GM21529 (cell line): ENCODE results near the gene HNRNPH3.

ENCODE experiments used
- ATAC-seq: cut with Tn5 transposase; IDR thresholded peaks from one replicate; pipeline ENCODE4 v1.9.1; 2021; ENCODE audit not compliant: unreplicated experiment

The HNRNPH3 gene

DNA sequence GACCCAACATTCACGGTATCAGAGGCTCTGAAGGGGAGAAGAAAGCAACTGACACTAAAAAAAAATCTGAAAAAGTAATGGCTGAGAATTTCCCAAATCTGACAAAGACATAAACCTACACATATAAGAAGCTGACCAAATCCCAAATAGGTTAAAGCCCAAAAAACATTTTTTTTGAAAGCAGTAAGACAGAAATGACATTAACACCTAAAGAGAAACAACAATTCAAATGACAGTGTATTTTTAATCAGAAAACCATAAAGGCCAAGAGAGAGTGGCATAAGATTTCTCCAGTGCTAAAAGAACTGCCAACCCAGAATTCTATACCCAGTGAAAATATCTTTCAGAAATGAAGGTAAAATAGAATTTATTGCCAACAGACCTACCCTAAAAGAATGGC is 39.7 kb downstream of the HNRNPH3 start:
- no peak for ATAC-seq

DNA sequence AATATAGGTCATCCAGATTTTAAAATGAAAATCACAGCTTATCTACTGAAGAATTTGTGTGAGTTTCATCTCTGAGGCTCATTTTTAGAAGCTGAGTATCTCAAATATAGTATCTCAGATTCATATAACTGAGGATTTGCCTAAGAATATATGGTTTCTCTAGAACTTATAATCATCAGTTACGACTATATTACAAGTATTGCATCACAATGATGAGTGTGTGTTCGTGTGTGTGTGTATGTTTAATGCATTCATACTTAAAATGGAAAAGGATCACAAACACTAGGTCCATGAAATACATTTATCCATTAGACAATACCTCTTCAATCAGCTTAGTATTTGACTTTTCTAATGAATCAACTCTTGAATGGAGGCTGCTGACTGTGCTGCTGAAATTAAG is 53.9 kb downstream of the HNRNPH3 start:
- no peak for ATAC-seq
